HG02885 (cell line): ENCODE data around the gene SH2D4B.

Experiments
- ATAC-seq: cut with Tn5 transposase; IDR thresholded peaks from one replicate; pipeline ENCODE4 v1.9.1; 2021; ENCODE audit warnings: mild to moderate bottlenecking; ENCODE audit not compliant: unreplicated experiment, poor library complexity

Gene SH2D4B

GRCh38 chr10:80582286-80582960 is 44.7 kb downstream of the SH2D4B start:
- ATAC-seq = no peak

GRCh38 chr10:80583685-80584084 is 46.0 kb downstream of the SH2D4B start:
- ATAC-seq = no peak

- no peak for ATAC-seq
These were observed 48.1 kb downstream of the SH2D4B start for GRCh38 chr10:80585812-80586211.

GRCh38 chr10:80588546-80588945 is 50.8 kb downstream of the SH2D4B start:
- ATAC-seq = no peak

GRCh38 chr10:80589726-80590373 is 52.1 kb downstream of the SH2D4B start:
- ATAC-seq = peak; percentile 95

GRCh38 chr10:80590585-80591125 is 53.0 kb downstream of the SH2D4B start:
- ATAC-seq = no peak

GRCh38 chr10:80596391-80597257 is 58.9 kb downstream of the SH2D4B start:
- peak; percentile 39 for ATAC-seq

- peak; percentile 72 for ATAC-seq
These were observed 60.5 kb downstream of the SH2D4B start for GRCh38 chr10:80598084-80598798.

GRCh38 chr10:80598951-80599350 is 61.2 kb downstream of the SH2D4B start:
- ATAC-seq = no peak

GRCh38 chr10:80599424-80599847 is 61.7 kb downstream of the SH2D4B start:
- ATAC-seq = peak; percentile 77

- no peak for ATAC-seq
These were observed 62.6 kb downstream of the SH2D4B start for GRCh38 chr10:80600256-80600655.

GRCh38 chr10:80602881-80603280 is 65.2 kb downstream of the SH2D4B start:
- ATAC-seq = no peak

GRCh38 chr10:80603516-80603915 is 65.8 kb downstream of the SH2D4B start:
- no peak for ATAC-seq

GRCh38 chr10:80608706-80609105 is 71.0 kb downstream of the SH2D4B start:
- no peak for ATAC-seq

- ATAC-seq = no peak
These were observed 71.6 kb downstream of the SH2D4B start for GRCh38 chr10:80609331-80609730.

- no peak for ATAC-seq
These were observed 73.9 kb downstream of the SH2D4B start for GRCh38 chr10:80611481-80612185.

- ATAC-seq = no peak
These were observed 74.6 kb downstream of the SH2D4B start for GRCh38 chr10:80612261-80612660.

GRCh38 chr10:80613466-80614170 is 75.9 kb downstream of the SH2D4B start:
- ATAC-seq = no peak
